ENCODE results near the gene LMOD2.

Gene LMOD2

GRCh38 chr7:123705211-123705901 lies 49.7 kb downstream of the LMOD2 start:
- TF ChIP-seq CTCF (IDR thresholded peaks at IDR 0.05) = no peak

- no peak for TF ChIP-seq CTCF (IDR thresholded peaks at IDR 0.05)
Measured at GRCh38 chr7:123709525-123709924, 53.9 kb downstream of the LMOD2 start.

GRCh38 chr7:123710683-123711082 lies 55.0 kb downstream of the LMOD2 start:
- TF ChIP-seq CTCF (IDR thresholded peaks at IDR 0.05) = no peak

- TF ChIP-seq CTCF (IDR thresholded peaks at IDR 0.05) = no peak
Measured at GRCh38 chr7:123711832-123712293, 56.2 kb downstream of the LMOD2 start.

GRCh38 chr7:123712619-123713018 lies 57.0 kb downstream of the LMOD2 start:
- TF ChIP-seq CTCF (IDR thresholded peaks at IDR 0.05) = no peak

All from LNCAP (cell line).